HL-60 (cell line): ENCODE measurements around the gene DUS1L.

Source experiments
- DNase-seq, 2 experiments: peaks; one replicate each; pipeline ENCODE4 v3.0.0-alpha.2; 2010 to 2020; ENCODE audit warnings: low read depth in 1 of 2, low spot score in 1 of 2
- H3K27ac ChIP-seq: fragments of 250-450 bp; sonication (Bioruptor Pico); replicated peaks from 2 replicates; pipeline ENCODE4 v1.5.1; 2020; ENCODE audit warnings: mild to moderate bottlenecking, moderate library complexity
- H3K27me3 ChIP-seq: fragments of 250-450 bp; sonication (Bioruptor Pico); 2 replicates; pipeline ENCODE4 v1.5.1; 2021; ENCODE audit warnings: mild to moderate bottlenecking, moderate library complexity; ENCODE audit not compliant: insufficient read depth, poor library complexity, severe bottlenecking
- H3K4me3 ChIP-seq: replicated peaks from 2 replicates; pipeline ENCODE4 v1.5.1; 2011; ENCODE audit warnings: mild to moderate bottlenecking, control low read depth, low read length; ENCODE audit not compliant: insufficient read depth
- CTCF ChIP-seq: IDR thresholded peaks from one replicate; pipeline ENCODE4 v1.5.1; 2011; ENCODE audit warnings: low read length, control low read depth, inconsistent platforms; ENCODE audit not compliant: insufficient read depth
- GABPA ChIP-seq: IDR thresholded peaks from 2 replicates; pipeline ENCODE4 v1.6.1; 2012; ENCODE audit warnings: low read depth
- POLR2AphosphoS5 ChIP-seq: IDR thresholded peaks from 2 replicates; pipeline ENCODE4 v1.6.1; 2012; ENCODE audit warnings: low read depth
- REST ChIP-seq: IDR thresholded peaks from 2 replicates; pipeline ENCODE4 v1.6.1; 2012; ENCODE audit warnings: low read depth; ENCODE audit not compliant: insufficient replicate concordance
- SPI1 ChIP-seq: IDR thresholded peaks from 2 replicates; pipeline ENCODE4 v1.6.1; 2012; ENCODE audit warnings: low read depth, mild to moderate bottlenecking, borderline replicate concordance

The DUS1L gene

GRCh38 chr17:82058855-82059249 is 6.8 kb downstream of the DUS1L start:
- DNase-seq, result no peak
- no peaks in the 10 kb centered on the region for H3K27me3 ChIP-seq
- H3K4me3 ChIP-seq, result no peak overlapping the region
- no peak overlapping the region for H3K27ac ChIP-seq
- TF ChIP-seq CTCF, result no peak

- TF ChIP-seq REST (no peak), POLR2AphosphoS5 (no peak), CTCF (no peak), SPI1 (no peak), GABPA (no peak)
- H3K27me3 ChIP-seq, result no peaks in the 10 kb centered on the region
- DNase-seq, result no peak
- H3K27ac ChIP-seq, result no peak overlapping the region
- no peak overlapping the region for H3K4me3 ChIP-seq
Observed at GRCh38 chr17:82058230-82058854, 7.3 kb downstream of the DUS1L start.

GRCh38 chr17:82056729-82057621 is 8.6 kb downstream of the DUS1L start:
- TF ChIP-seq SPI1 (no peak), POLR2AphosphoS5 (peak; percentile 57)
- Histone ChIP-seq H3K27ac (no peak overlapping the region), H3K4me3 (no peak overlapping the region), H3K27me3 (no peaks in the 10 kb centered on the region)
- DNase-seq, result no peak

- Histone ChIP-seq H3K27me3 (no peaks in the 10 kb centered on the region), H3K27ac (no peak overlapping the region), H3K4me3 (no peak overlapping the region)
- no peak for DNase-seq
- no peak for TF ChIP-seq GABPA
- peak; percentile 6; the same call in 1 of the 2 replicates for TF ChIP-seq POLR2AphosphoS5
- no peak for TF ChIP-seq REST
- no peak for TF ChIP-seq CTCF
Observed at GRCh38 chr17:82055965-82056728, 9.5 kb downstream of the DUS1L start.
